GM18858 (cell line): ENCODE measurements around the gene OTOP3.
"Not testable (repeated sequence)": the region's sequence is repeated elsewhere in the genome, so short reads cannot be mapped to it uniquely, and the experiment has no call there.

Experiments
- ATAC-seq: cut with Tn5 transposase; IDR thresholded peaks from one replicate; pipeline ENCODE4 v1.9.1; 2021; ENCODE audit not compliant: unreplicated experiment

OTOP3 gene, protein sequence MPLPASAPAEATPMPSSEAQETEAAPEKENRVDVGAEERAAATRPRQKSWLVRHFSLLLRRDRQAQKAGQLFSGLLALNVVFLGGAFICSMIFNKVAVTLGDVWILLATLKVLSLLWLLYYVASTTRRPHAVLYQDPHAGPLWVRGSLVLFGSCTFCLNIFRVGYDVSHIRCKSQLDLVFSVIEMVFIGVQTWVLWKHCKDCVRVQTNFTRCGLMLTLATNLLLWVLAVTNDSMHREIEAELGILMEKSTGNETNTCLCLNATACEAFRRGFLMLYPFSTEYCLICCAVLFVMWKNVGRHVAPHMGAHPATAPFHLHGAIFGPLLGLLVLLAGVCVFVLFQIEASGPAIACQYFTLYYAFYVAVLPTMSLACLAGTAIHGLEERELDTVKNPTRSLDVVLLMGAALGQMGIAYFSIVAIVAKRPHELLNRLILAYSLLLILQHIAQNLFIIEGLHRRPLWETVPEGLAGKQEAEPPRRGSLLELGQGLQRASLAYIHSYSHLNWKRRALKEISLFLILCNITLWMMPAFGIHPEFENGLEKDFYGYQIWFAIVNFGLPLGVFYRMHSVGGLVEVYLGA

DNA sequence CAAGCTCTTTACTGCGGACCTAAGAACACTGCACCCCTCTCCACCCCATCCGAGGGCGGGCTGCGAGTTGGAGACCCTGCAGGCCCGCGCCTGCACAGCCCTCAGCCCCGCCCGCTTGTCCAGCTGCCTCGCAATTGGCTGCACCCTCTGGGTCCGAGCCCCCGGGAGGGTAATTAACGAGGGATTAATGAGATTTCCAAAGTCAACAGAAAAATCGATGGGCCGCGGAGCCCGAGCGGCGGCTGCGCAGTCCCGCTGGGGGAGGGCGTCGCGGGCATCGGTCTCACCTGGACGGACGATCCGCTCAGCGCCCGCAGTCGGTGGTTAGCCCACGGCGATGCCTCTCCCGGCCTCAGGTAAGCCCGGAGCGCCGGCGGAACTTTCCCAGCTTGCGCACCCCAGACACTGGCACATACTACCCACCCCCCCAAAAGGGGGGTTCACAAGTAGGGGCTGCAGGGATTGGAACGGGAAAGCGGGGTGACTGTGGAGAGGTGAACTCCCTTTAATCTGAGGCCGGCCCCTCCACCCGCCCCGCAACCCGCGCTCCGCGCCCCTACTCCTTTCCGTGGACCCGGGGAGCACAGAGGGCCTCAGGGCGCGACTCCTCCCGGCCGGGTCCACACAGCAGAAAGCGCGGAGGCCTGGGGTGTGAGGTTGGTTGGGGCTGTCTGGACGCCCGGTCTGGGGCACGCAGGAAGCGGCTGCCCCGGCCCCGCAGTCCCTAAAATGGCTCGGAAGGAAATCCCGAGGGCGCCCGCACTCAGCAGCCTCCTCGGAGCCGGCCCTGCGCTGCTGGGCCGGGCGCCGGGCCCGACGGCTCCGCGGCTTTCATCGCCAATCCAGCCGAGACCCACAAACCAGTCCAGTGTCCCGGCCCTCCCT is at the start of gene OTOP3:
TSS of gene OTOP3 (plus strand) at position 314 of the 885 bp plus-strand sequence. CDS start at position 338, 24 bp downstream.
- ATAC-seq, result no peak

DNA sequence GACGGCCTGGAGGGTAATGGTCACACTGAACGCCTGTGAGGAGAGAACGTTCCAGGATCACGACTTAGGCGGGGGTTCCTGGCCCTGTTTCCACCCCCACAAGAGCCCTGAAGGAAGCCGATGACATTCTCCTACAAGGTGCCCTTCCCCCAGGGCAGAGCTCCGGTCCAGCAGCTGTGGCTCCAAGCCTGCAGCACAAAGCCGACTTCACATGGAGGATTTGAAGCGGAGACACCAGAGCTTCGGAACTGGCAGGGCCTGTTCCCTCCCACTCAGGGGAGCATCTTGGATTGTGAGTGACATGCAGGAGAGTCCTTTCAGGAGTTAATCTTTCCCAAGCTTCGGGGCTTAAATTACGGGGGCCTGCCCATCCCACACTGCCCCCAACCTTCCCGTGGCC is 47.2 kb upstream of the OTOP3 start:
- ATAC-seq, result no peak

DNA sequence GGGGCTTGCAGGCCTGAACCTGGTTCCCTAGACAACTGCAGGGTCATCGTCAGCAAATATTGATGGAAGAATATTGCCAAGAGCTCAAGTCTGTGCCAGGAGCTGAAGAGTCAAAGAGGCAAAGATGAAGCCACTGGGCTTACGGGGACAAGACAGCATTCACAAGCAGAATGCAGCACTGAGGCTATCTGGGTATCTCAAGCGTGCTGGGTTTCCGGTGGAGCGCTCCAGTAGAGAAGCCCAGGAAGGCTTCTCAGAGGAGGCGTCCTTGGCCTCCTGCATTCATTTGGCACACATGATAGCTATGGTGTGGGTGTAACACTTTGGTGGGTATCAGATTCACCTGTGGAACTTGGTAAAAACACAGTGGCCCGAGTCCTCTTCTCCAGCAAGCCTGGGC is 45.1 kb upstream of the OTOP3 start:
- no peak for ATAC-seq

DNA sequence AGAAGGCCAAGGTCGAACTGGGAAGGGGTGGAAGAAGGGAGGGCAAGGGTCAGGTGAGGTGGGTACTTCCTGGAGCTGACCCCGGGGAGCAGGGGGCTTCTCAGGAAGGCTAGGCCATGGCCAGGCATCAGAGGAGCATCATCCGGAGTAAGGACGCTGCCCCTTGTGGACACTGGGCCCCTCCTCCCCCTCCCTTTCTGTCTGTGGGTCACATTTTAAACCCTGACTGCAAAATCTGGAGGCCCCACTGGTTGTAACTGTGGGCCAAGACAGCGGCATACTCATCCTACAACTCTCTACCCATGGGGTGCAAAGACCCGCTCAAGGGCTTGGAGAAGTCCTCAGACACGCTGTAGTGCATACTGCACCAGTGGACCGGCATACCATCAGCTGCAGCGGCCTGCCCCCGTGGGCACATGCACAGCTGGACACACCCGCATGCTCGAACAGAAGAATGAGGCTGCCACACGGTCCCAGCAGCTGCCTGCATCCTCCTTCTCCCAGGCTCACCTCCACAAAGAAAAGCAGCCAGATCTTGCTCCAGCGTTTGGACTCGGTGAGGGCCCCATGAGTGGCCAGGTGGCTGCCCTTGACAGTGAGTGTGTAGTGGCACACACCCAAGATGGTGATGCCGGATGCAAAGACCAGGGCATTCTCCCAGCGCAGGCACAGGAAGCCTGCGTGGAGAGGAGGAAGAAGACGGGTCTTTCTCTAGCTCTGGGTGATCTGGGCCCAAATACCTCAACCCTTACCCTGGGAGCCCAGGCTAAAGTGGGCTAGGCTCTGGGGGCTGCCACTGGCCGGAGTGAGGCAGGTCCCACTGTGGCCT is 43.5 kb upstream of the OTOP3 start:
- no peak for ATAC-seq

DNA sequence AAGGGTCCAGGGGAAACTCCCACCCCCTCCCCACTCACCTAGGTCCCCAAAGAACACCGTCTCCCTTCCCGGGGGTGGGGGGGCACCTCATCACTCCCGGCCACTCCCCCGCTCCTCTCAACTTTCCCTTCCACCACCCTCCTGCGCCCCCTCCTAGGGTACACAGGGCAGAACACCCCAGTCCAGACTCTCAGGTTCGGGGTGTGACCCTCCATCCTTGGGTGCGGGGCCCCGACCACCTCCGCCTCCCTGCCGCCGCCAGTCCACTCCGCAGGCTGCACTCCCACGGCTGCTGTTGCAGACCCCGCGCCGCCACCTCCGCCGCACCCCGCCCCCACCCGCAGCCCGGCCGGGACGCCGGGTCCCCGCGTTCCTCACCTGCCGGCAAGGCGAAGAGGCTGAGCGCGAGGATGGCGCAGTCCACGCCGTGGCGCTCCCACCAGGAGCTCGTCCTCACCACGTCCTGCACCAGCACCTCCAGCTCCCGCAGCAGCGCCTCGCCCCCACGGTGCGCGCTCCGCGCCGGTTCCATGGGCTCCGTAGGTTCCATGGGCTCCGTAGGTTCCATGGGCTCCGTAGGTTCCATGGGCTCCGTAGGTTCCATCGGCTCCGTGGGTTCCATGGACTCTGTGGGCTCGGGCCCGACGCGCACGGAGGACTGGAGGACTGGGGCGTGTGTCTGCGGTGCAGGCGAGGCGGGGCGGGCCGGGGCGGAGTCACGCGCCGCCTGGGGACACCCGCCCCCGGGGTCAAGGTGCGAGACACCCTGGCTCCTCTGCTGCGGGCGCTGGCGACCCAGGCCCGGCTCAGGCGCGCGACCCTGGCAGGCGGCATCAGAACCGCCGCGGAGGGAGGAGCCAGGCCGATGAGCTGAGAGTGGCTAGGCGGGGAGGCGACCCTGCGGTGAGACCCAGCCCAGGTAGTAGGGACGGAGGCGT is 42.5 kb upstream of the OTOP3 start, which contains the start of gene FADS6:
TSS of gene FADS6 (minus strand) at position 660 of the 938 bp plus-strand sequence. CDS start at position 622, 38 bp downstream.
- no peak for ATAC-seq

DNA sequence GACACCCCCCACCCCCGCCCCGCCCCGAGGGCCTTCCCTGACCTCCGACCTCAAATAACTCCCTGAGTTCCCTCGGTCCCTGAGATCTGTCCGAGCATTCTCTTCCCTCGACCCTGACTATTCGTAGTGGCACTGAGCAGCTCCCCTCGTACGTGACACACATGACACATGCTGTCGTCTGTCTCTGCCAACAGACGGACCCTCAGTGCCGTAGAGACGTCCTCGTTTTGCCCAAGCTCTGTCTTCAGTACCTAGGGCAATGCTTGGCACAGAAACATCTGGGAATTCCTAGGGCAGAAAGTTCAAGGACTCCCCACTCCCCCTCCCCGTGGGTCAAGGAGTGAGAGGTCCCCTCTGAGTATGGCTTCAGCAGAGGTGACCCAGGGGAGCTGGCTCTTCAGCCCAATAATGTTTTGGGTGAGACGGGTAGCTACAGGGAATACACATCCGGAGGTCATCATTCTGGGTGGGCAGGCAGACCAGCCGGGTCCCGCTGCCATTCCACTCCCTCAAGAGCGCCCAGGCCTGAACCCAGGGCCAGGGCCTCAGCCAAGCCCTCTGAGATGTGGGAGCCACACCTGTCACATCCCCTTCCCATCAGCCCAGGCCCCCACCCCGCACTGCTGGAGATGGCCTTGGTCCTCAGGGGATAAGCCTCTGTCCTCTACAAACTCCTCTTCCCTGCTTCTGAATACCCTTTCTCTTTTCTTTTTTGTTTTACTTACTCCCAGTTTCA is 41.6 kb upstream of the OTOP3 start:
- no peak for ATAC-seq

GRCh38 chr17:74898376-74898946 is 37.2 kb upstream of the OTOP3 start:
- ATAC-seq, result no peak

DNA sequence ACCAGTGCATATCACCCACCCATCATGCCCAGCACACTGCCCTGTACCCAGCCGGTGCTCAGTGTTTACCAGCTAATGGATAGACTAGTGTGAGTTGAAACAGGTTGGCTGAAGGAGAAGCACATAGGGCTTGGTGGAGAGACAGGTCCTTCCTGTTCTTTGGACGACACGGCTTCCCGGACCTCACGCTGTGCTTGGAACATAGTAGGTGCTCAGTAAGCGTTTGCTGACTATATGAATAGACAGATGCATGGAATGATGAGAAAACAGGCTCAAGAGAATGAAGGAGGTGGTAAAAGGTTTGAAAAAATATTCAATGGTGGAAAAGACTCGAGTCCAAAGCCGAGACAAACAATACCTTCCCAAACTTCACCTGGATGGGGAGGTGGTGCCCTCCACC is 35.5 kb upstream of the OTOP3 start:
- no peak for ATAC-seq

DNA sequence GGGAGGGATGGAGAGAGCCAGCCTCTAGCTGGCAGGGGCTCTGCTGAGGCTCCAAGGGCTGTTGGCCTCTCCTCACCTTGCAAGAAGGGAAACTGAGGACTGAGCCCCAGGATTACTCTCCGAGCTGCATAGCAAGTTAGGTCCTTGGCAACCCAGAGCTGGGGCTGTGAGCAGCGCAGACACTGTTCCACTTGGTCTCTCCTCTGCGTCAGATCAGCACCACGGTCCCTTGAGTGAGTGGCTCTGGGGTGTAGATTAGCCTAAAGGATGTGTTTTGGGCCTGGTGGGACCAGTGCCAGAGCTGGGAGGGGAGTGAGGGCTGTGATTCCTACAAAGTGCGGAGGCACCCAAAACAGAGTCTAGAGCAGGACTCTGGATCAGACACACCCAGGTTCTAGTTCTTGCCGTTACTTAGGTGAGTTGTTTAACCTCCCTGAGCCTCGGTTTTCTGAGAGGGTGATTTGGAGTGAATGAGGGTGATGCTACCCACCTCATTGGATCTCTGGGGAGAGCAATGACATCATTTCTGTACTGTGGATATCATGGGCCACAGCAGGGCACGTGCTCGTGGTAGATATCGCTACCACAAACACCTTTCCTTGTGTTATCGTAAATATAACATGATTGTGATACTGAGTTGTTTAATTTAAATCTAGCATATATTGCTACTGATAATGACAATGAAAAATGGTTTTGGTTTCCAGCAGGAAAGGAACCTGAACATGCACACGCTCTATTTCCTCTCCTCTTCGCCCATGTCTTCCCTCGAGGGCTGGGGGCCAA is 34.2 kb upstream of the OTOP3 start:
- ATAC-seq, result no peak

GRCh38 chr17:74903034-74903433 is 32.7 kb upstream of the OTOP3 start:
- ATAC-seq, result no peak

DNA sequence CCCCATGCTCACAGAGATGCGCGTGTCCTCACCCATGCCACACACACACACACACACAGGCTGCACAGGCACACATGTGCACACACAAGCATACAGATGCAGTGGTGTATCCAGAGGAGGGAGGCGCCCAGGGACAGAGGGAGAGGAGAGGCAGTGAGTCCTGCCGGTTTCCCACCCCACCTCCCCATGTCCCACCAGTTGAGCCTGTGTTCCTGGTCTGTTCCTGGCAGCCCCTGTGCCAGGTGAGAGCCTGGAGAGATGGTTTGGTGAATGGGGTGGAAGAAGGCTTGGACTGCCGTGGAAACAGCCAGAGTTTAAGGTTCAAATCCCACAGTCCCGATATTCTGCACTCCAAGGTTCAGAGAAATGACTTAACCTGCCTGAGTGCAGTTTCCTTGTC is 32.0 kb upstream of the OTOP3 start:
- no peak for ATAC-seq

GRCh38 chr17:74904687-74905409 is 30.9 kb upstream of the OTOP3 start:
- no peak for ATAC-seq

- not testable (repeated sequence) for ATAC-seq
These were observed 29.4 kb upstream of the OTOP3 start for GRCh38 chr17:74906214-74906793.

- ATAC-seq, result no peak
These were observed 28.7 kb upstream of the OTOP3 start for GRCh38 chr17:74907012-74907411.

GRCh38 chr17:74909097-74909496 is 26.6 kb upstream of the OTOP3 start:
- not testable (repeated sequence) for ATAC-seq

- ATAC-seq, result not testable (repeated sequence)
These were observed 24.3 kb upstream of the OTOP3 start for GRCh38 chr17:74911423-74911822.
